GM21786 (cell line): ENCODE results near the gene MYO10.
"Not testable (repeated sequence)": the region's sequence is repeated elsewhere in the genome, so short reads cannot be mapped to it uniquely, and the experiment has no call there.

ENCODE experiments used
- ATAC-seq: cut with Tn5 transposase; IDR thresholded peaks from one replicate; pipeline ENCODE4 v1.9.1; 2021; ENCODE audit not compliant: unreplicated experiment

MYO10 gene

GRCh38 chr5:16791036-16791705 lies 144.9 kb downstream of the MYO10 start:
- ATAC-seq = peak; percentile 71

GRCh38 chr5:16788957-16789356 lies 147.1 kb downstream of the MYO10 start:
- no peak for ATAC-seq

- ATAC-seq = no peak
These were observed 148.8 kb downstream of the MYO10 start for GRCh38 chr5:16787278-16787677.

GRCh38 chr5:16784843-16785791 lies 151.0 kb downstream of the MYO10 start:
- ATAC-seq = peak; percentile 97

GRCh38 chr5:16784088-16784487 lies 152.0 kb downstream of the MYO10 start:
- ATAC-seq = no peak

GRCh38 chr5:16781828-16782626 lies 154.1 kb downstream of the MYO10 start:
- ATAC-seq = no peak

- no peak for ATAC-seq
These were observed 155.8 kb downstream of the MYO10 start for GRCh38 chr5:16780325-16780724.

GRCh38 chr5:16777432-16777831 lies 158.7 kb downstream of the MYO10 start:
- ATAC-seq = no peak

- ATAC-seq = no peak
These were observed 159.4 kb downstream of the MYO10 start for GRCh38 chr5:16776611-16777251.

GRCh38 chr5:16774806-16775205 lies 161.3 kb downstream of the MYO10 start:
- no peak for ATAC-seq

- ATAC-seq = no peak
These were observed 162.1 kb downstream of the MYO10 start for GRCh38 chr5:16773991-16774390.

GRCh38 chr5:16772556-16772955 lies 163.5 kb downstream of the MYO10 start:
- ATAC-seq = no peak

- no peak for ATAC-seq
These were observed 167.9 kb downstream of the MYO10 start for GRCh38 chr5:16768184-16768583.

GRCh38 chr5:16763211-16763610 lies 172.9 kb downstream of the MYO10 start:
- ATAC-seq = no peak

GRCh38 chr5:16759147-16759773 lies 176.8 kb downstream of the MYO10 start:
- ATAC-seq = peak; percentile 88

GRCh38 chr5:16757989-16758501 lies 178.0 kb downstream of the MYO10 start:
- no peak for ATAC-seq

- not testable (repeated sequence) for ATAC-seq
These were observed 178.5 kb downstream of the MYO10 start for GRCh38 chr5:16757577-16757976.

- ATAC-seq = no peak
These were observed 178.9 kb downstream of the MYO10 start for GRCh38 chr5:16757146-16757545.

- no peak for ATAC-seq
These were observed 179.4 kb downstream of the MYO10 start for GRCh38 chr5:16756692-16757091.

- no peak for ATAC-seq
These were observed 180.4 kb downstream of the MYO10 start for GRCh38 chr5:16755641-16756040.
